H1 (cell line): ENCODE data around the gene SSBP3. TPM values are rescaled to one million over a fixed set of nuclear protein-coding genes. Genes with fewer than 3 reads are reported as not detected.

Experiments
- BCL11A ChIP-seq, 2 experiments: IDR thresholded peaks; one replicate each; pipeline ENCODE4 v1.6.1; 2011; ENCODE audit warnings: low read depth in 2 of 2, low read length in 2 of 2, mild to moderate bottlenecking in 2 of 2
- CTBP2 ChIP-seq: IDR thresholded peaks from 2 replicates; pipeline ENCODE4 v1.7.0; 2011; ENCODE audit warnings: borderline replicate concordance, mild to moderate bottlenecking, moderate library complexity, mixed read lengths, low read length; ENCODE audit not compliant: insufficient read depth, insufficient read length
- SAP30 ChIP-seq: fragments of 300-600 bp; sonication (generic); IDR thresholded peaks from 2 replicates; pipeline ENCODE4 v1.7.1; 2012; ENCODE audit warnings: low read length, moderate library complexity, mild to moderate bottlenecking, inconsistent platforms; ENCODE audit not compliant: insufficient read depth, insufficient replicate concordance
- polyA plus RNA-seq, 7 experiments: library from polyadenylated mRNA; depleted of rRNA in 3 of 7; stranded (reverse) in 5 of 7; unstranded in 2 of 7; fragments of >200 nt in 5 of 7; fragments of 200-250 nt in 2 of 7; gene quantifications; 1 replicate in 5 of 7; 2 replicates in 1 of 7; 4 replicates in 1 of 7; pipeline versions ENCODE4 v1.2.1 to v1.2.3, GENCODE V29; 2011 to 2013; ENCODE audit warnings: missing spikeins in 2 of 7, mixed read lengths in 2 of 7
- total RNA-seq: library from RNA; stranded (reverse); fragmentation: NEBNext Ultra II Directional; extraction: Animal tissue kit (Norgen Biotek cat#: 25700); gene quantifications from 2 replicates; pipeline ENCODE4 v1.2.1, GENCODE V29; 2021
- TF ChIP-seq, protein P1 (sequence below): IDR thresholded peaks from 2 replicates; pipeline ENCODE4 v1.6.1; 2011; ENCODE audit warnings: low read length, improper control_type of control experiment

Gene SSBP3
- total and polyA plus RNA-seq, 2 of the 8 experiments (the other 6 are each of a cell fraction or from before 2014, with no cell fraction given): 99.7 to 133 TPM

DNA sequence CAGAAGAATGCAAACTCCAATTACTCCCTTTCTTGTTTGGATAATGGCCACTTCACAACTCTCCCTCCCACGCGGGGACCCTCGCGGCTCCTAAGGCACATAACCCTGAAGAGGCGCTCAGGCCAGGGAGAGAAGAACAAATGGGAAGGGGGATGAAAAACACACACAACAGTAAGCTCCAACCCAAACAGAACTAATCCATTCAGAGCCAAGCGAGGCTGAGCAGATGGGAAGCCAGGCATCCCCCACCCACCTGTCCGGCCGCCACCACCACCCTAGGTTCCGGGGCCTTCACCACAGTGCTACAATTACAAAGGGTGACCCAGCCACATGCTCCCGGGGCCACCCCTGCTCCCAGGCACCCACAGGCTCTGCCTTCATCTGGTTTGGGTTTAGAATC is 104.7 kb downstream of the SSBP3 start (continued):
- no peak for TF ChIP-seq BCL11A (IDR thresholded peaks at IDR 0.05; ENCODE audit: low read depth in 2 of 2, low read length in 2 of 2)
- TF ChIP-seq, protein P1, sequence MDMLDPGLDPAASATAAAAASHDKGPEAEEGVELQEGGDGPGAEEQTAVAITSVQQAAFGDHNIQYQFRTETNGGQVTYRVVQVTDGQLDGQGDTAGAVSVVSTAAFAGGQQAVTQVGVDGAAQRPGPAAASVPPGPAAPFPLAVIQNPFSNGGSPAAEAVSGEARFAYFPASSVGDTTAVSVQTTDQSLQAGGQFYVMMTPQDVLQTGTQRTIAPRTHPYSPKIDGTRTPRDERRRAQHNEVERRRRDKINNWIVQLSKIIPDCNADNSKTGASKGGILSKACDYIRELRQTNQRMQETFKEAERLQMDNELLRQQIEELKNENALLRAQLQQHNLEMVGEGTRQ: no peak
- TF ChIP-seq CTBP2: no peak
- no peak for TF ChIP-seq SAP30
